ENCODE data around the gene SLC9A3. TPM values are rescaled to one million over a fixed set of nuclear protein-coding genes. Genes with fewer than 3 reads are reported as not detected.
"Not testable (repeated sequence)": the region's sequence is repeated elsewhere in the genome, so short reads cannot be mapped to it uniquely, and the experiment has no call there.

The SLC9A3 gene
- total RNA-seq, 1 donor from 2014 or later: 0.79 TPM

- DNase-seq (ENCODE audit: low read depth in 2 of 2): no peak
Observed at GRCh38 chr5:477247-477646, 47.0 kb downstream of the SLC9A3 start.

GRCh38 chr5:476814-477175 lies 47.5 kb downstream of the SLC9A3 start:
- DNase-seq (ENCODE audit: low read depth in 2 of 2): no peak

- DNase-seq (ENCODE audit: low read depth in 2 of 2): no peak
Observed at GRCh38 chr5:476102-476813, 48.0 kb downstream of the SLC9A3 start.

- no peak for DNase-seq (ENCODE audit: low read depth in 2 of 2)
Observed at GRCh38 chr5:475704-476101, 48.5 kb downstream of the SLC9A3 start.

- no peak for DNase-seq (ENCODE audit: low read depth in 2 of 2)
Observed at GRCh38 chr5:474840-475661, 49.2 kb downstream of the SLC9A3 start.

- DNase-seq (ENCODE audit: low read depth in 2 of 2): not testable (repeated sequence)
Observed at GRCh38 chr5:474232-474839, 49.9 kb downstream of the SLC9A3 start.

GRCh38 chr5:473551-474192 lies 50.6 kb downstream of the SLC9A3 start:
- peak; percentile 34 to 35 for DNase-seq (ENCODE audit: low read depth in 2 of 2)

GRCh38 chr5:472656-473550 lies 51.3 kb downstream of the SLC9A3 start:
- DNase-seq (ENCODE audit: low read depth in 2 of 2): peak; percentile 87 to 93

- DNase-seq (ENCODE audit: low read depth in 2 of 2): no peak
Observed at GRCh38 chr5:472076-472655, 52.1 kb downstream of the SLC9A3 start.

- no peak for DNase-seq (ENCODE audit: low read depth in 2 of 2)
Observed at GRCh38 chr5:471750-472058, 52.5 kb downstream of the SLC9A3 start.

GRCh38 chr5:470961-471749 lies 53.1 kb downstream of the SLC9A3 start:
- no peak for DNase-seq (ENCODE audit: low read depth in 2 of 2)

GRCh38 chr5:469752-470483 lies 54.3 kb downstream of the SLC9A3 start:
- DNase-seq (ENCODE audit: low read depth in 2 of 2): peak in 1 of 2 donors; percentile 80

- DNase-seq (ENCODE audit: low read depth in 2 of 2): no peak
Observed at GRCh38 chr5:468401-468800, 55.8 kb downstream of the SLC9A3 start.

GRCh38 chr5:466661-467310 lies 57.5 kb downstream of the SLC9A3 start:
- DNase-seq (ENCODE audit: low read depth in 2 of 2): no peak

- no peak for DNase-seq (ENCODE audit: low read depth in 2 of 2)
Observed at GRCh38 chr5:465591-466403, 58.5 kb downstream of the SLC9A3 start.

- no peak for DNase-seq (ENCODE audit: low read depth in 2 of 2)
Observed at GRCh38 chr5:464843-465590, 59.2 kb downstream of the SLC9A3 start.

- no peak for DNase-seq (ENCODE audit: low read depth in 2 of 2)
Observed at GRCh38 chr5:464446-464842, 59.8 kb downstream of the SLC9A3 start.
